ENCODE data around the gene UBTF.

The UBTF gene

GRCh38 chr17:44197107-44197506 lies 22.4 kb downstream of the UBTF start:
- no peak for DNase-seq

- DNase-seq, result no peak
These were observed 26.0 kb downstream of the UBTF start for GRCh38 chr17:44193326-44194084.

DNA sequence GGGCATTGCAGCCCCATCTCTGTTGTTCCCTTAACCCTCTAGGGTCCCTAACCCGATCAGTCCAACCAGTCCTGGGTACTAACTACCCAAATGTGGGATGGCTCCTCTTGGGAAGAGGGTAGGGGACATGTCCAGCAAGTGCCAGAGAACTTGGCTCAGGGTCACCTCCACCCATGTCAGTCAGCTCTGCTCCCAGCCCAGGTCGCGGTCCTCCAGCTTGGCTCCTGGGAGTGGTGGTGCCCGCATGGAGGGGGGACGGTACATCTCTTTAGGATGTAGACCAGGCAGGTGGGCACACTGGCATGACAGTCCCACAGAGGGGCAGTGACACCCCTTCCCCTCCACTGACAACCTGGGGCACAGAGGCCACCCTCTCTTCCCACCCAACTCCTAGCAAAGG lies 26.7 kb downstream of the UBTF start:
- DNase-seq, result no peak

DNA sequence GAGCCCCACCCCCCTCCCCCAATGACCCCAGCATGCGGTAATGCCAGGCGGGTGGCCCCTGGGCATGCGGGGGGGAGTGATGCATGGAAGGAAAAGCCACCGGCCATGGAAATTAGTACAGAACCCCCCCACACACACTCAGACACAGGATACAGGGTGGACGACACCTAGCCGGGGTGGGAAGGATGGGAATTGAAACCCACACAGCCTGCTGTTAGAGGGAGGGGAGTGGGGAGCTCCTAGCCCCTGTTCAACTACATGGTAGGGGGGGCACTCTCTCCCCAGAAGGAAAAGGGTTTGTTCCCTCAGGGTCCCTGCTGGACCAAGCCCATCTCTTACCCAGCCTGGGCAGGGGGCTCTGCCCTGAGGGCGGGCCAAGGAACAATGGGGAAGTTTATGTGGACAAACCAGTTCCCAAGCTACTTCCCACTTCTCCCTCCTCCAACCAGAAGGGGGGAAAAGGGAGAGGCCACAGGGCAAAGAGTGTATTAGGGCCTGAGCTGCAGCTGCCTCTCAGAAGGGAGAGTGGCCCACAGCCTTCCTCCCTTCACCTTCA lies 27.5 kb downstream of the UBTF start:
- DNase-seq, result no peak

- no peak for DNase-seq
These were observed 28.1 kb downstream of the UBTF start for GRCh38 chr17:44191369-44191768.

GRCh38 chr17:44190481-44190880 lies 29.0 kb downstream of the UBTF start:
- no peak for DNase-seq

DNA sequence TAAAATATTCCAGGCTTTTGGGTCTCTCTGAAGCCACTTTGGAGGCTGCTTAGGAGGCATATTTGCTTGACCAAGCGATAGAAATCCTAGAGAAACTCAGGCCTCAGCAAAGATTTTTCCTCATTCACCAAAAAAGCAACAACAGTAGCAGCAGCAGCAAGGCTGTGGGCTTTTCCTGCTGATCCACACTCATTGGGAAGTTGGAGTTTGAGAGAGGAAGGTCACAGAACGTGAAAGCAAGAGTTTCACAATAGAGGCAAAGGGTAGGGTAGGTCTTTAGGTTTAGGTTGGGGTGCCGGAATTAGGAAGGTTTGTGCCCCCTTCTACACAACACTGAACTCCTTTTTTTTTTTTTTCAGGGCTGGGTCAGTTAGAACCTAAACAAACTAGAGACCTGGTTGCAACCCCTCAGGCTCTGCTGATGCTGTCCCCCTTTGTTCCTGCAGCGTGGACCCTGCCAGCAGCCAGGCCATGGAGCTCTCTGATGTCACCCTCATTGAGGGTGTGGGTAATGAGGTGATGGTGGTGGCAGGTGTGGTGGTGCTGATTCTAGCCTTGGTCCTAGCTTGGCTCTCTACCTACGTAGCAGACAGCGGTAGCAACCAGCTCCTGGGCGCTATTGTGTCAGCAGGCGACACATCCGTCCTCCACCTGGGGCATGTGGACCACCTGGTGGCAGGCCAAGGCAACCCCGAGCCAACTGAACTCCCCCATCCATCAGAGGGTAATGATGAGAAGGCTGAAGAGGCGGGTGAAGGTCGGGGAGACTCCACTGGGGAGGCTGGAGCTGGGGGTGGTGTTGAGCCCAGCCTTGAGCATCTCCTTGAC lies 30.7 kb downstream of the UBTF start:
- no peak for DNase-seq

DNA sequence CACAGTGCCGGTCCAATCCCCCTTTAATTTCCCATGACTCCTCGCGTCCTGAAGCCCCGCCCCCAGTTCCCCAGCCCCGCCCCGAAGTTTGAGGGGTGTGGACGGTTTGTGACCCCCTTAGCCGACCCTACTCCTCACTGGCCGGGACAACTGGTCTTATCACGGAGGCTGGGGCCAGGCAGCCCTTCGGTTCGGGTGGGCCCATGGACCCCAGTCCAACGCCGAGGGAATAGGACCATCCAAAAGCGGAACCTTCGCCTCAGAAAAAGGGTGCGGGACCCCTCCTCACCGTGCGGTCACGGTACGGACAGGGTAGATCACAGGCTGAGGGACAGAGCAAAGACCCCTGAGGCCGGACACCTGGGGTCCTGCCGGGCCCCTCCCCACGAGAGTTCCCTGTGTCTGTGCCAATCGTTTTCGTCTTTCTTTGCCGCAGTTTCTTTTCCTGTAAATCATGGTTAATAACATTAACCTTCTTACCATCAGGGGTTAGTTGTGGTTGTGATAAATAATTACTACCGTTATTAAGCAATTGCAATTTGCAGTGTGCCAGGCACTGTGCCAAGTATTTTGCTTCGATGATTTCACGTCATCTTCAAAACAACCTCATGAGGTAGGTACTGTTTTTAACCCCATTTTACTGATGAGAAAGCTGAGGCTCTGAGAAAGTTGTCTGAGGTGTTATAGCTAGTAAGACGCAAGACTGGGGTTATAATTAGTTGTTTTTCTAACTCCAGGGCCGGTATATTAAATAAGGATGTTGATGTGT lies 32.2 kb downstream of the UBTF start:
- no peak for DNase-seq

GRCh38 chr17:44186307-44187130 lies 33.0 kb downstream of the UBTF start, which contains the start of gene TMUB2:
Gene TMUB2 (plus strand): TSS chr17:44186972. CDS start chr17:44187709, 737 bp downstream.
- peak; percentile 100 for DNase-seq

DNA sequence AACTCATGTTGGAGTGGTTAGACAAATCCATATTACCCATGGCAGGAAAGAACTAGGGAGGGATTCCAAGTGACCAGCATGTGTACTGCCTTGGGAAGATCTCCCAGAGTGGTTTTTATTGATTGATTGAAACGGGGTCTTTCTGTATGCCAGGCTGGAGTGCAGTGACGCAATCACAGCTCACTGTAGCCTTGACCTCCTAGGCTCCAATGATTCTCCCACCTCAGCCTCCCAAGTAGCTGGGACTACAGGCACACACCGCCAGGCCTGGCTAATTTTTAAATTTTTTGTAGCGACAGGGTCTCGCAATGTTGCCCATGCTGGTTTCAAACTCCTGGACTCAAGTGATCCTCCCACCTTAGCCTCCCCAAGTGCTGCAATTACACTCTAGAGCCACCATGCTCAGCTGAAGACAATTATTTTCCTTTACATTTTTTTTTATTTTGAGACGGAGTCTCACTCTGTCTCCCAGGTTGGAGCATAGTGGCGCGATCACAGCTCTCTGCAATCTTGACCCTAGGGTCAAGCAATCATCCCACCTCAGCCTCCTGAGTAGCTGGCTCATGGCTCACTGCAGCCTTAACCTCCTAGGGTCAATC lies 35.2 kb downstream of the UBTF start:
- DNase-seq, result no peak

DNA sequence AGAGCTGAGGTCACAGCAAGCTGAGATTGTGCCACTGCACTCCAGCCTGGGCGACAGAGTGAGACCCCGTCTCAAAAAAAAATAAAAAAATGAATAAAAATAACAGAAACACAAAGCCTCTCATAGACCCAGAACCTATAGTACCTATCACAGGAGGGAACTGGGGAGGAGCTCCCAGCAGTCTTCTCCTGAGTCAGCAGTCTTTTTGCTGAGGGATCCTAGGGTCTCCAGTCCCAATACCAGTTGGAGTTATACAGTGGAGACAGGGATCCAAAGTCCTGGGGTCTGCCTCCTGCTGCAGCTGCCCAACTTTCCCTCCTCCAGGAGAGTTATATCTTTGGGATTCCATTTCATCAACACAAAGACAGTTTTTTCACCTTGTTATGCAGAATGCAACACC lies 36.5 kb downstream of the UBTF start:
- DNase-seq, result no peak

DNA sequence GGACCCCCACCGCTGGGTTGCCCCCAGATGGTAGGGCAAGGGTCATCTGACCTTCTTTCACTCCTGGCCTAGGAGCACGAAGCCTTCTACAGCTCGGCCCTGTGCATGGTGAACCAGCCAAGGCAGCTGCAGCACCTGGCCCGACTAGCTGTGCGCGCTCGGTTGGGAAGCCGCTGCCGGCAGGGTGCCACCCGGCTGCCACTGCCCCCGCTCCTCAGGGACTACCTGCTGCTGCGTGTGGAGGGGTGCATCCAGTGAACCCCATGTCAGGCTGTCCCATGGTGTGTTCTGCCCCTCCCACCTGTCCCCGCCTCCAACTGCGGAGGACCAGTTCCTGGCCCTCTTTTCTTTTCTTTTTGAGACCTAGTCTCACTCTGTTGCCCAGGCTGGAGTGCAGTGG lies 41.3 kb downstream of the UBTF start:
- DNase-seq, result no peak

DNA sequence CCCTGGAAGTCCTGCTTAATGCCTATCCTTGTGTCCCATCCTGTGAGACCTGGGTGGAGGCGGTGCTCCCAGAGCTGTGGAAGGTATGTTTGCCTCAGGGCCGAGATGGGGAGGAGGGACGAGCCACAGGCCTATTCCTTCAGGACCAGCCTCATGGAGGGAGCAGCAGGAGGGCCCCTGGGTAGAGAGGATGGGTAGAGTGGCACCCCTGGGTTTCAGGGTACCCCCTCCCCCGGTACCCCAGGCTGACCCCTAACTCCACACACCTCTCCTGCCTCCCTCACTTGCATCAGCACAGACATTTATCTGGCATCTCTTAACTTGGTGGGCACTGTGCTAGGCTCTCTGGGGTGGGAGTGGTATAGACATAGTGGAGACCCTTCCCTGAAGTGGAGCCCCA lies 41.8 kb downstream of the UBTF start:
- no peak for DNase-seq

- DNase-seq, result no peak
These were observed 42.6 kb downstream of the UBTF start for GRCh38 chr17:44176671-44177501.

- DNase-seq, result peak; percentile 29
These were observed 43.2 kb downstream of the UBTF start for GRCh38 chr17:44176257-44176656.

DNA sequence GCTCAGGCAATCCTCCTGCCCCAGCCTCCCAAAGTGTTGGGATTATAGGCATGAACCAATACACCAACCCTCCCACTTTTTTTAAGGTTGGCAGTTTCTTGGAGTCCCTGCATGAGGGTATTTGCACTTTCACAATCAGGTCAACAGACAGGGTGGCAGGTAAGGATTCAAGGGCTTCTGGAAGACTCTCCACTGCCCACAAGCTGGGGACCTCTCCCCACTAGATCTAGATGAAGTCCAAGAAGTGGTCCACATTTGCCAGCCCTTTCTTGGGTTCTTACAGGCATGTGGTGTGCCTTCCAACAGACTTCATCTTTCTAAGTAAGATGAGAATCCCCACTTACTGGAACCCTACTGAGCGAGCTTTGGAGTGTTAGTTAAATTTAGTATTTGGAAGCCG lies 45.0 kb downstream of the UBTF start:
- DNase-seq, result no peak

DNA sequence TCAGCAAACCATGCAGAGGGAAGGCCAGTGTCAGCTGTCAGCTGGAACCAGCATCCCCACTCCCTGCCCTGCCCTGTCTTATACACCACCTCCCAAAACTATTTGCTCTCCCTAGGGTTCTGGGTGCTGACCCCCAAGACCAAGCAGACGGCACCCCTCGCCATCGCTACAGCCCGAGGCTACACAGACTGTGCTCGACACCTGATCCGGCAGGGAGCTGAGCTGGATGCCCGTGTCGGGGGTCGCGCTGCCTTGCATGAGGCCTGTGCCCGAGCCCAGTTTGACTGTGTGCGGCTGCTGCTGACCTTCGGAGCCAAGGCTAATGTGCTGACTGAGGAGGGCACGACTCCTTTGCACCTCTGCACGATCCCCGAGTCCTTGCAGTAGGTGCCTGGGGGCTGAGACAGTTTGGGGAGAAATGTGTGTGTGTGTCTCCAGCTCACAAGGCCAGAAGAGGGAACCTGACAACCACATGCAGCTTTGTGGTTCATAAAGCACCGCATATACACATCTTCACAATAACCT lies 47.5 kb downstream of the UBTF start:
- DNase-seq, result no peak

DNA sequence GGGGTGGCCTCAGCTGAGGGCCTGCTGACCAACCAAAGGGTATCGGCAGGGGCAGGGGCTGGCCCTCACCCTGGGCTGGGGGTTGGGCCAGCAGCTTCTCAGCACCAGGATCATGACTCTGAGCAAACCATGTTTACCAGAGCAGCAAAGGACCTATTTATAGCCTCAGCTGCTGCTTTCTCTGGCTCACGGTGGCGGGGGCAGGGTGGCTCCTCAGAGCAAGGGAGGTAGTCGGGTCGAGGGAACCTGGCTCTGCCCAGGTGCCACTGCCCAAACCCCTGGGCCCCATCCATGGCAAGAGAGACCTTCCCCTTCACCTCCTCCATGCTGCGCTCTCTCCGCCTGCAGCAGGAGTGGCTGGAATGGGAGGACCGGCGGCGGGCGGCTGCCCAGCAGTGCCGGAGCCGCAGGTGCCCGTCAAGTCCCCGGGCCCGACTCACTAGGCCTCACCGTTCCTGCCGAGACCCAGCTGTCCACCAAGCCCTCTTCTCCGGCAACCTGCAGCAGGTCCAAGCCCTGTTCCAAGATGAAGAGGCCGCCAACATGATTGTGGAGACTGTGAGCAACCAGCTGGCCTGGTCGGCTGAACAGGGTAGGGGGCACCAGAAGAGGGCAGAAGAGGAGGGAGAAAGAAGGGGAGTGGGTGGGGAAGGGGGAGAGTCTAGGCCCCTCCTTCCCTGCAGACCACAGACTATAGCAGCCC lies 48.8 kb downstream of the UBTF start, which contains the start of gene ASB16:
TSS of gene ASB16 (plus strand) at position 206 of the 703 bp plus-strand sequence. CDS start at position 292, 86 bp downstream.
- DNase-seq, result no peak

DNA sequence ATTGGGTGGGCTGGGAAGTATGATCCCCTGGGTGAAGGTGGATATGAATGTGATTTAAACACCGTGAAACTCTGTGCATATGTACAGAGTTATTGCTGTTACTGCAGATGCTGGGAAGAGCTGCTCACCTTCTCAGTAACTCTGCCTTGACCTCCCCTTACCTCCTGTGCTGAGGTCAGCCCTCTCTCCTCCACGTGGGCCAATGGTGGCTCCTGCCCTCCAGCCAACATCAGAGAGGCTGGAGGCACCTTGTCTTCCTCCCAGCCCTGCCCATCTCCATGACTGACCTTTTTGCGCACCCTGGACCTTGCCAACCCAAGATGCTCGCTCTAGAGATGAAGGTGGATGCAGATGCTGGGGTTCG lies 49.4 kb downstream of the UBTF start:
- no peak for DNase-seq

Measured in activated CD4-positive, alpha-beta T cell treated with anti-CD3 and anti-CD28 coated beads, Interleukin-10, Interleukin-2, amounts not matched to agents 100 ng/mL and 50 ng/mL, durations not matched to agents 16 hours and 8 hours (primary cell).